ENCODE measurements around the gene PSME2.

Gene PSME2

DNA sequence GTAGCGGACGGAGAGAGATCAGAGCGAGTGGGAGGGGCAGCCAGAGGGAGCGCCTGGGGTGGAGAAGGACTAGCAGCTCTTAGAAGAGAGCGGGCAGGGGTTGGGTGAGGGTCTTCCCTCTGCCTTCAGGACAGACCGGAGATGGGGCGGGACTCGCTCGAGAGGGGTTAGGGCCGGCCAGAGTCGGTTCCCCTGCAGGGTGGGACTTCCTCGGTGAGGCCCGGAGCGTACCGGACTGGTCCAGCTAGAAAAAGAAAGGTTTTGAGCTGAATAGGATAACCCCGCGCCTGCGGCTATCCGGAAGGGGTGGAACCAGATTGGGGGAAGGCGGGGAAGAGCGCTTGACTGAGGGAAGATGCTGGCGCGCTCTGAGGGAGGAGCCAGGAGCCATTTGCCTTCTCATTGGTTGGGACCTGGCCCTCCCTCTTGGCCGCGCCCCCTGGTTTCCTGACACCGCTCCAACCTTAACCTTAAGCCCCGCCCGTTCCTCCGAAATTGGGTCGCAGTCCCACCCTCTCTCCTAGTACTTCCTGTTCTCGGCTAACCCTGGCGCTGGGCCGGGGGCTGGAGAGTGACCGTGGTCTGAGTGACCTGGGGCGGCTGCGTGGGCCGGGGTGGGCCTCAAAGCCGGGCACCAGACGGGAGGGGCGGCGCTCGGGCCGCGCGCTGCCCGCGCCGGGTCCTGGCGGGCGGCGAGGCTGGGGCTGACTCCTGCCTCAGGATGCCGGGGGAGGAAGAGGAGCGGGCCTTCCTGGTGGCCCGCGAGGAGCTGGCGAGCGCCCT lies 759 bp upstream of the PSME2 start, which contains the start of gene RNF31:
TSS of gene RNF31 (plus strand) at position 521 of the 783 bp plus-strand sequence. CDS start at position 722, 201 bp downstream.
- Histone ChIP-seq H3K9ac (ENCODE audit: low read depth, low read length) (peak within 1 kb of the TSS; percentile 87), H3K27me3 (ENCODE audit: control insufficient read depth, insufficient read depth, low read length) (no peaks in the 10 kb centered on the region), H3K9me3 (ENCODE audit: control insufficient read depth, insufficient read depth, low read length) (no peaks in the 10 kb centered on the region), H3K4me1 (ENCODE audit: control insufficient read depth, insufficient read depth, low read length) (peaks cover 3% of the 10 kb centered on the region), H3K36me3 (ENCODE audit: control insufficient read depth, insufficient read depth, low read length) (peaks cover 40% of the 10 kb centered on the region), H3K4me3 (ENCODE audit: low read depth, low read length) (peak within 1 kb of the TSS; percentile 98)

DNA sequence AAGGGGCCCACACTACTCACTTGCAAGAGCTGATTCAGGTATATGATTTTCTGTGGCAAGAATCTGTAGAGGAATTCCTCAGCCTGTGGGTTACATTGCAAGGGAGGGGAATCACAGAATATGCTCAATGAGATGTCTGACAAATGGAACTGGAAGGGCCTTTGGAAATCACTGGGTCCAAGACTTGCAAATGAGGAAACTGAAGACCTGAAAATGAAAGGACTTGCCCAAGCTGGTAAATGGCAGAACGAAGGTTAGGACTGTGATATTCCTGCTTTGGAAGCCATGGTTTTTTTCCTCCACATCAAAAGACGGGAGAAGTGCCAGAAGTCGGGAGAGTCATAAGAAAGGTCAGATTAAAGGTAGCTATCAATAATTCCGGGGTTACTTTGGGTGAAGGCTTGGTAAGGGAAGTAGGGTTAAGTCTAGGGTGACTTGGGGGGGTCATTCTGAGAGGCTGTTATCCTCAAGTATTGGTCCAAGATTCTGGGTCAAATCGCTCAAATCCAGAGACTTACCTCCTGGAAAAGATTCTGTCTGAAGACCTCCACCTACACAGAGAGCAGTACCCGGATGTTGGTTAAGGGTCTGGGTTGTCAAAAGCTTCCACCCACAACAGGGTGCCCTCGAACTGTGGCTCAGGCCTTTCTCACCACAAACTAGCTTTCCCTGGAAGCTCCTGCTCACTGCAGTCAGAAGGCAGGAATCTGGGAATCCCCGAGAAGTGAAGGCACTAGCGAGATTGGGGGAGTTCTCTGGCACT lies 539 bp downstream of the PSME2 start:
- Histone ChIP-seq H3K9ac (ENCODE audit: low read depth, low read length) (peak overlapping the region; percentile 87), H3K36me3 (ENCODE audit: control insufficient read depth, insufficient read depth, low read length) (peaks cover 28% of the 10 kb centered on the region), H3K9me3 (ENCODE audit: control insufficient read depth, insufficient read depth, low read length) (no peaks in the 10 kb centered on the region), H3K27me3 (ENCODE audit: control insufficient read depth, insufficient read depth, low read length) (no peaks in the 10 kb centered on the region), H3K4me3 (ENCODE audit: low read depth, low read length) (peak overlapping the region; percentile 92), H3K4me1 (ENCODE audit: control insufficient read depth, insufficient read depth, low read length) (peaks cover 3% of the 10 kb centered on the region)

DNA sequence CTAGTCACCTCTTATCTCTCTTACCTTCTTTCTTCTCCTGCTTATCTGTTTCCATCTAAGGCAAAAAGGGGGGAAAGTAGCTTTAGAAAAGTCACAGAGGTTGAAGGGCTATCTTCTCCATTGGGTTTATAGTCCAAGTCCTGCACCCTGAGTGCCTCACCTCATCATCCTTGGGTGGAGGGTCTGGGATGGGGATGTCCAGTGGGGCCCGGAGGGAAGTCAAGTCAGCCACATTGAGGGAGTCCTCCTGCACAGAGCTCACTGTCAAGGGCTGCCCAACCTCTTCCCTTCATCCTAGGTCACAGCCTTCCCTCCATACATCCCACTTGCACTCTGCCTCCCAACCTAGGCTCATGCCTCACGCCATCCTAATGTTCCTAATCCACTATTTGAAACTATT lies 1.2 kb downstream of the PSME2 start:
- Histone ChIP-seq H3K4me1 (ENCODE audit: control insufficient read depth, insufficient read depth, low read length) (peaks cover 3% of the 10 kb centered on the region), H3K36me3 (ENCODE audit: control insufficient read depth, insufficient read depth, low read length) (peaks cover 24% of the 10 kb centered on the region), H3K9ac (ENCODE audit: low read depth, low read length) (no peak overlapping the region), H3K9me3 (ENCODE audit: control insufficient read depth, insufficient read depth, low read length) (no peaks in the 10 kb centered on the region), H3K4me3 (ENCODE audit: low read depth, low read length) (peak overlapping the region; percentile 92), H3K27me3 (ENCODE audit: control insufficient read depth, insufficient read depth, low read length) (no peaks in the 10 kb centered on the region)

DNA sequence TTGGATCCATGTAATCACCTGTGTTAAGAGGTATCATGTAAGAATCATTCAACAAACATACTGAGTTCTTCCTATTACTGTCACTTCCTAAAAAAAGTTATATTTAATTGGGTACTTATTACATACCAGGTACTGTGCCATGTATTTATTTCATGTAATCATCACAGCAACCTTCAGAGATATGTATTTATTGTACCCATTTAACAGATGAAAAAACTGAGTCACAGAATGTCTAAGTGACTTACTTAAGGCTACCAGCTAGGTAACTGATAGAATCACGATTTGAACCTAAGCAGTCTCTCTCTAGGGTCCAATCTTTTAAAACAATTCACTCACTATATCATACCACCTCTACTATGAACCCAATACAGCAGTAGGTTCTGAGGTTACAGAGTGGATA lies 2.0 kb downstream of the PSME2 start:
- Histone ChIP-seq H3K9ac (ENCODE audit: low read depth, low read length) (no peak overlapping the region), H3K4me3 (ENCODE audit: low read depth, low read length) (no peak overlapping the region), H3K36me3 (ENCODE audit: control insufficient read depth, insufficient read depth, low read length) (peaks cover 18% of the 10 kb centered on the region), H3K27me3 (ENCODE audit: control insufficient read depth, insufficient read depth, low read length) (no peaks in the 10 kb centered on the region), H3K9me3 (ENCODE audit: control insufficient read depth, insufficient read depth, low read length) (no peaks in the 10 kb centered on the region), H3K4me1 (ENCODE audit: control insufficient read depth, insufficient read depth, low read length) (peaks cover 6% of the 10 kb centered on the region)

DNA sequence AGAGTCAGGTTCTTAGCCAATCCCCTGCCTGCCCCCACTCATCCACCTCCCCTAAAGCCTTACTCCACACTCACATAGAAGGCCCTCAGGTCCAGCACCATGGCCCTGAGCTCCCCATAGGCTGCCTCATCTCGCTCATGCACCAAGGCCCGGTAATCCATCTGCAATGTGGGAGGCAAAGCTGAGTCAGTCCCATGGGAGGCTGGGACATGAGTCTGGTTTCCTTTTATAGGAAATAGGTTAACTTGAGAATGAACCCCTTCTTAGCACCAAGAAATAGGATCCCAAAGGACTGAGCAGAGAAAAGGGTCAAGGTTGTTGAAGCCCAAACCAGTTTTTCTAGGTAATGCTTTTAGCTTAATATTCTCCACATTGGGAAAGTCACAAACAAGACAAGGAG lies 2.9 kb downstream of the PSME2 start:
- Histone ChIP-seq H3K27me3 (ENCODE audit: control insufficient read depth, insufficient read depth, low read length) (no peaks in the 10 kb centered on the region), H3K9me3 (ENCODE audit: control insufficient read depth, insufficient read depth, low read length) (no peaks in the 10 kb centered on the region), H3K9ac (ENCODE audit: low read depth, low read length) (no peak overlapping the region), H3K4me3 (ENCODE audit: low read depth, low read length) (no peak overlapping the region), H3K36me3 (ENCODE audit: control insufficient read depth, insufficient read depth, low read length) (peaks cover 21% of the 10 kb centered on the region), H3K4me1 (ENCODE audit: control insufficient read depth, insufficient read depth, low read length) (peaks cover 4% of the 10 kb centered on the region)

DNA sequence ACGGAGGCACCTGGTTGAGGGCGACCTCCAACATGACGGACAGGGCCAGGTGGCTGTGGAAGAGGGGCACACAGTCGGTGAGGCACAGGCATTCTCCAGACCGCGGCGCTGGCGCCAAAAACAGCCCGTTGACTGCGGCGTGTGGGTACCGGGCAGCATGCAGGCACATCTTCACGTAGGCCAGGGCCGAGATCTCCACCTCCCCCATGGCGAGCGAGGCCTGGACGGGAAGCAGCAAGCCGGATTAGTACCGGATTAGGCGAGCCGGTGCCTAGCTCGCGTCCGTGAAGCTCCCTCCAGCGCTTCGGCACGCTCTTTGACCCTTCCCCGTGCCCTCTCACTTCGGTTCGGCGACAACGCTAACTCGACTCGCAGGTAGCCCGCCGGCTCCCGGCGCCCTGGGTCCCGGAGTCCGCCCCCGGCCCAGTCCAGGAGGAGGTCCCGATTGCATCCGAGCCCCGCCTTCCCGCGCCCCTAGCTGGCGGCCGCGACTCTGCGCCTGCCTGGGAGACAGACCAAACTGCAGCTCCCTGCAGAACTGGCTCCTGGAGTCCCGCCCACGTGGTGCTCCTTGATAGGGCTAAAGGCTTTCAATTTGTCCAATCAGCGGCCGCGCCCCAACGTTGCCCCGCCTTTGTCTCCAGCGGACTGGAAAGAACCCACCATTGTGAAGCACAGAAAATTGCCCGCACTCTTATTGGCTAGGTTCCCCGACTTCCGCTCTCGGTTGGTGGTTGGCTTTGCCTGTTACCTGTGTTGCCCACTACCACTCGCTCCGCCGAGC lies 5.1 kb downstream of the PSME2 start, which contains the start of gene EMC9:
TSS of gene EMC9 (minus strand) at position 495 of the 784 bp plus-strand sequence. CDS start at position 208, 287 bp downstream.
- Histone ChIP-seq H3K36me3 (ENCODE audit: control insufficient read depth, insufficient read depth, low read length) (peaks cover 27% of the 10 kb centered on the region), H3K4me3 (ENCODE audit: low read depth, low read length) (peak within 1 kb of the TSS; percentile 99), H3K4me1 (ENCODE audit: control insufficient read depth, insufficient read depth, low read length) (peaks cover 9% of the 10 kb centered on the region), H3K9ac (ENCODE audit: low read depth, low read length) (peak within 1 kb of the TSS; percentile 91), H3K27me3 (ENCODE audit: control insufficient read depth, insufficient read depth, low read length) (no peaks in the 10 kb centered on the region), H3K9me3 (ENCODE audit: control insufficient read depth, insufficient read depth, low read length) (no peaks in the 10 kb centered on the region)

DNA sequence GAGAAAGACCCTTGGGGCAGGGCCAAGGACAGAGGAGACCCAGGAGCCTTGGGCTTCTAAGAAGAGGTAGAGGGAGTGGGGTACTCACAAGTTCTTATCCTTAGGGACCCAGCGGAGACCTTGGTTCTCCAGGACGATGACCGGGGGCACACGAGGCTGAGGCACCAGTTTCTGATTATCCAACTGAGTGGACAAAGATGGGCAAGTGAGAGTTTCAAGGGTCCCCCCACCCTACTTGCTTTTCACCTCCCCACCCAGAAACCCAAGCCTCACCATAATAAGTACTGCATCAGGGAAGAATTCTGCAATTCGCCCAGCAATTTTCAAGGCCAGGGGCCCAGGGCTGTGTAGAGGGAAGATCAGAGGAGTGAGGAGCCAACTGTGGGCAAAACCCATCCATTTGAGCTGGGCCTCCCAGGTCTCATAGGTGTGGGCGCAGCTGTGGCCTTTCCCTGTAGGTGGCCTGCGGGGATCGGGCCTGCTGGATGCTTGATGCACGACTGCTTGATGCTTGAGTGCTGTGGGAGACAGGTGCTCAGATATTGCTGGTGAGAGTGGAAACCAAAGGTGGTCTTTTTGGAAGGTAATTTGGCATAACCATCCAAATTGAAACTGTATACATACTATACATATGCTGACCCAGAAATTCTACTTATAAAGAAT lies 7.0 kb downstream of the PSME2 start:
- Histone ChIP-seq H3K9ac (ENCODE audit: low read depth, low read length) (no peak overlapping the region), H3K9me3 (ENCODE audit: control insufficient read depth, insufficient read depth, low read length) (no peaks in the 10 kb centered on the region), H3K27me3 (ENCODE audit: control insufficient read depth, insufficient read depth, low read length) (no peaks in the 10 kb centered on the region), H3K4me1 (ENCODE audit: control insufficient read depth, insufficient read depth, low read length) (peaks cover 9% of the 10 kb centered on the region), H3K4me3 (ENCODE audit: low read depth, low read length) (peak overlapping the region; percentile 18), H3K36me3 (ENCODE audit: control insufficient read depth, insufficient read depth, low read length) (peaks cover 27% of the 10 kb centered on the region)

DNA sequence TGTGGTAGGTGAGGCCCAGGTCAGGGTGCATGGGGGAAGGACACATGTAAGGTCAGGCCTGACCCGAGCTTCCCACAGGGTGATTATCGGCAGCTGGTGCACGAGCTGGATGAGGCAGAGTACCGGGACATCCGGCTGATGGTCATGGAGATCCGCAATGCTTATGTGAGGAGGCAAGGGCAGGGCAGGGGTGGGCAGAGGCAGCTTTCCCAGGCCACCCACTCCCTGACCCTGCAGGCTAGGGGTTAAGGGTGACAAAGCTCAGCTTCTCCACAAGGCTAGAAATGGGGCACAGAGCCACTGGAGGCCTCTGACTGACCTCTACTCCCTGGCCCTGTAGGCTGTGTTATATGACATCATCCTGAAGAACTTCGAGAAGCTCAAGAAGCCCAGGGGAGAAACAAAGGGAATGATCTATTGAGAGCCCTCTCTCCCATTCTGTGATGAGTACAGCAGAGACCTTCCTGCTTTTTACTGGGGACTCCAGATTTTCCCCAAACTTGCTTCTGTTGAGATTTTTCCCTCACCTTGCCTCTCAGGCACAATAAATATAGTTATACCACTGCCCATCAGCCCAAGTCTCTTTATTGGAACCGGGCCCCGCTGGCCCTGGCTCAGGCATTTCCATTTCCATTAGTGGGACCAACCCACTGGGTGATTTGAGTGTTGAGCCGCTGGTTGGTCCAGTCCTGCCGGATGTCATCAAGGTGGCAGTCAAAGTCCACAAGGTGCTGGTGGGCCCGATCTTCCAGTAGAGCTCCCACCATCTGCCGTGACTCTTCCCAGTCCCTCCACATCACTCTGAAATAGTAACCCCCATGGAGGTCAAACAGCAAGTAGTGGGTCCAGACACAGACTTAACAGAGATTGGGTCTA lies 7.8 kb downstream of the PSME2 start:
- Histone ChIP-seq H3K9me3 (ENCODE audit: control insufficient read depth, insufficient read depth, low read length) (no peaks in the 10 kb centered on the region), H3K4me1 (ENCODE audit: control insufficient read depth, insufficient read depth, low read length) (peaks cover 9% of the 10 kb centered on the region), H3K27me3 (ENCODE audit: control insufficient read depth, insufficient read depth, low read length) (no peaks in the 10 kb centered on the region), H3K36me3 (ENCODE audit: control insufficient read depth, insufficient read depth, low read length) (peaks cover 21% of the 10 kb centered on the region), H3K4me3 (ENCODE audit: low read depth, low read length) (no peak overlapping the region), H3K9ac (ENCODE audit: low read depth, low read length) (no peak overlapping the region)

DNA sequence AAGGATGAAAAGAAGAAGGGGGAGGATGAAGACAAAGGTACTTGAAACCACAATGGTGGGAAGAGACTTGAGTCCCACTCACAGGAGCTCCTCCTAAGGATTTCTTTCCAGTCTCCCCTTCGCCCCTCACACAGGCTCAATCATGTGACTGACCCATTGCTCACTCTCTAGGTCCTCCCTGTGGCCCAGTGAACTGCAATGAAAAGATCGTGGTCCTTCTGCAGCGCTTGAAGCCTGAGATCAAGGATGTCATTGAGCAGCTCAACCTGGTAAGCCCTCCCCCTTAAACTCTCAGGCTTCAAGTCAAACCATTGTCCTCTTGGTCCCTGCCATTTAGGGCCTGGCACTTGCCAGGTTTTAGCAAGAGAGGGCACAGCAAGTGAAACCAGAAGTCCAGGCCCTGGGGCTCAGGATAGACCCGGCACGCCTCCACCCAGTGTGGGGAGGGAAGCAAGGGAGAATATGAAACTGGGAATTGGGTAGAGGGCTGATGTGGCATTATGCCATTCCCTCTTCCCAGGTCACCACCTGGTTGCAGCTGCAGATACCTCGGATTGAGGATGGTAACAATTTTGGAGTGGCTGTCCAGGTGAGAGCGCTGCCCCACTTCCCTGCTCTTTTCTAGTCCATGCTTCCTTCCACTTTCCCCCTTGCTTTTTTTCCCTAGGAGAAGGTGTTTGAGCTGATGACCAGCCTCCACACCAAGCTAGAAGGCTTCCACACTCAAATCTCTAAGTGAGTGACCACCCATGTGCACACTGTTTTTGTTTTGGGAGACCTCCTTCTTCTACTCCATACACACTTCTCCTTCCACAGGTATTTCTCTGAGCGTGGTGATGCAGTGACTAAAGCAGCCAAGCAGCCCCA lies 8.6 kb downstream of the PSME2 start:
- no peaks in the 10 kb centered on the region for H3K27me3 ChIP-seq (ENCODE audit: control insufficient read depth, insufficient read depth, low read length)
- peaks cover 9% of the 10 kb centered on the region for H3K4me1 ChIP-seq (ENCODE audit: control insufficient read depth, insufficient read depth, low read length)
- no peaks in the 10 kb centered on the region for H3K9me3 ChIP-seq (ENCODE audit: control insufficient read depth, insufficient read depth, low read length)
- H3K36me3 ChIP-seq (ENCODE audit: control insufficient read depth, insufficient read depth, low read length), result peaks cover 20% of the 10 kb centered on the region
- no peak overlapping the region for H3K9ac ChIP-seq (ENCODE audit: low read depth, low read length)
- no peak overlapping the region for H3K4me3 ChIP-seq (ENCODE audit: low read depth, low read length)

Data from iPS-15b (cell line).